Esophagus (tissue), 2 donors: ENCODE data around the gene CIDEC. TPM values are rescaled to one million over a fixed set of nuclear protein-coding genes. Genes with fewer than 3 reads are reported as not detected.

Experiments
- H3K27ac ChIP-seq, 2 donors: one replicate each; pipeline ENCODE4 v1.5.1; 2013; ENCODE audit warnings: low read depth in 2 of 2, mild to moderate bottlenecking in 2 of 2, inconsistent platforms in 1 of 2, low read length in 1 of 2, moderate library complexity in 1 of 2
- H3K27me3 ChIP-seq, 2 donors: one replicate each; pipeline ENCODE4 v1.6.1; 2013; ENCODE audit warnings: low read length in 2 of 2, control low read depth in 1 of 2, mild to moderate bottlenecking in 1 of 2; ENCODE audit not compliant: insufficient read depth in 2 of 2, control insufficient read depth in 1 of 2
- H3K36me3 ChIP-seq, 2 donors: one replicate each; pipeline ENCODE4 v1.6.1; 2013; ENCODE audit warnings: low read length in 1 of 2; ENCODE audit not compliant: control insufficient read depth in 2 of 2, insufficient read depth in 2 of 2
- H3K4me1 ChIP-seq, 2 donors: one replicate each; pipeline ENCODE4 v1.6.1; 2013; ENCODE audit warnings: low read length in 1 of 2; ENCODE audit not compliant: control insufficient read depth in 2 of 2, insufficient read depth in 2 of 2
- H3K4me3 ChIP-seq, 2 donors: one replicate each; pipeline ENCODE4 v1.5.1; 2013; ENCODE audit warnings: low read length in 2 of 2, mild to moderate bottlenecking in 2 of 2, low read depth in 1 of 2, moderate library complexity in 1 of 2
- H3K9me3 ChIP-seq, 2 donors: one replicate each; pipeline ENCODE4 v1.6.1; 2013; ENCODE audit warnings: mild to moderate bottlenecking in 2 of 2, low read depth in 1 of 2, low read length in 1 of 2, moderate library complexity in 1 of 2; ENCODE audit not compliant: control insufficient read depth in 2 of 2, insufficient read depth in 1 of 2
- WGBS, 2 donors: extraction: QIAGEN DNeasy Blood & Tissue Kit; methylation state at CpG; one replicate each; pipeline ENCODE4 v1.1.7; 2013; 5-methylcytosine and 5-hydroxymethylcytosine counted together
- polyA plus RNA-seq, 2 donors: library from polyadenylated mRNA; stranded (reverse); fragments of 200-250 nt; gene quantifications; one replicate each; pipeline ENCODE4 v1.2.3, GENCODE V29; 2013
- donor health status: healthy with polysubstance abuse.
- donor health status: Bipolar disorder and iron deficiency.

CIDEC gene
- polyA plus RNA-seq, 2 donors = 0.18 to 0.53 TPM

DNA sequence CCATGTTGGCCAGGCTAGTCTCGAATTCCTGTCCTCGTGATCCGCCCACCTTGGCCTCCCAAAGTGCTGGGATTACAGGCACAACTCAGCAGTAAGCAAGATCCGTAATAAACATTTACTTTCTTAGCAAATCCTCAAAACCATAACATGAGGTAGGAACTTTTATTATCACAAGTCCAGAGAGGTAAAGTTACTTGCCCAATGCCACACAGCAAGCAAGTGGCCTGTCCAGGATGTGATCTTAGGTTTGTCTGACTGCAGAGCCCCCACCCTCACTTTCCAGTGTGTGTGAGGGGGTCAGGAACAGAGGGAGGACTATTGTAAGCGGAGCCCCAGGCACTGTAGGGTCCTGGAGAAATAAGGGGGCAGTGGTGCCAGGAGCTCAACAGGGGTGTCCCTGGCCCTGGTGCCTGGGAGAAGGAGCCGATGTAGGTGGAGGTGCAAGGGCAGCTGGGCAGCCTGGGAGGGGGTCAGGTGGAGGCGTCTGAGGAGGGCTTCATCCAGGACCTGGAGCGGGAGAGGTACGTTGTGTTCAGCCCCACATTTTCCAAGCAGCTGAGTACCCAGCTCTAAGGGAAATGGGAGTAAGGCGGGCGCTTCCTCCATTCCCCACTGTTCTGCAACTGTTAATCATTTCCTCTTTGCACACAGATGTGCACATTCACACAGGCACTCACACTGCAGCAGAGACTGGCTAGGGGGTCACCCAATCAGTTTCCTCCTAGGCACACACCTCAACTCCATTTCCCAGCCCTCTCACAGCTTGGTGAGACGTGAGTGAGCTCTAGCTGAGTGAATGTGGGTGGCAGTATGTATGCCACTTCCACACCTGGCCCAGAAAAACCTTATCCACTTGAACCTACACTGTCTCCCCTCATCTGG, 42.1 kb downstream of the CIDEC start:
- Histone ChIP-seq H3K4me3 (no peak overlapping the region), H3K9me3 (no peaks in the 10 kb centered on the region), H3K36me3 (peaks cover 1 to 36% of the 10 kb centered on the region in 2 donors), H3K27ac (no peak overlapping the region), H3K27me3 (no peaks in the 10 kb centered on the region), H3K4me1 (peaks cover 0 to 2% of the 10 kb centered on the region in 2 donors)
- 79 to 84% methylated on average over 12 of the region's 12 CpGs for WGBS, 2 donors

DNA sequence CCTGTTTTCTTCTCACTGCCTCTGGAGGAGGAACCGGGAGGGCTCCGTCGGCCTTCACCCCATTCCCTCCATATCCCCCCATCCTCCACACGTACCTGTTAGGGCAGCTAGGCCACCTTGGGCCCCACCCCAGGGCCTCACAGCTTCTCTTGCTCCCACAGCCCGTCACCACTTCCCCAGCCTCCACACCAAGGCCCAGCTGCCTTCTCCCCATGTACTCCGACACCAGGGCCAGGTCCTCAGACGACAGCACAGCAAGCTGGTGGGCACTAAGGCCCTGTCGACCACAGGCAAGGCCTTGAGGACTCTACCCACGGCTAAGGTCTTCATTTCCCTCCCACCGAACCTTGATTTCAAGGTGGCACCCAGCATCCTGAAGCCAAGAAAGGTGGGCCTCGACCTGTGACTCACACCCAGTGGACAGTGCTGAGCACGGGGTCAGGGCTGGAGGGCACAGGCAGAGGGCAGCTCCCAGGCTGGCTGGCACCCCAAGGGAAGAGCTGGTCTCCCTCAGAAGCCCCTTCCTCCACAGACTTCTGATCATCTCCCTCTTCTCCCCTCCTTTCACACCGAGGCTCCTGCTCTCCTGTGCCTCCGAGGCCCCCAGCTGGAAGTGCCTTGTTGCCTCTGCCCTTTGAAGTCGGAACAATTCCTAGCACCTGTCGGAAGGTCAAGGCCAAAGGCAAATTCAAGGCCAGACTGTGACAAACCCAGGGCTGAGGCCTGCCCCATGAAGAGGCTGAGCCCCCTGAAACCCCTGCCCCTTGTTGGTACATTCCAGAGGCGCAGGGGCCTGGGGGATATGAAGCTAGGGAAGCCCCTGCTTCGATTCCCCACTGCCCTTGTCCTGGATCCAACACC, 45.3 kb downstream of the CIDEC start:
- H3K9me3 ChIP-seq = no peaks in the 10 kb centered on the region
- H3K4me1 ChIP-seq = no peaks in the 10 kb centered on the region
- no peak overlapping the region for H3K4me3 ChIP-seq
- H3K27ac ChIP-seq = no peak overlapping the region
- 77 to 83% methylated on average over 18 of the region's 18 CpGs for WGBS, 2 donors
- H3K36me3 ChIP-seq = peaks cover 6 to 38% of the 10 kb centered on the region in 2 donors
- H3K27me3 ChIP-seq = no peaks in the 10 kb centered on the region

DNA sequence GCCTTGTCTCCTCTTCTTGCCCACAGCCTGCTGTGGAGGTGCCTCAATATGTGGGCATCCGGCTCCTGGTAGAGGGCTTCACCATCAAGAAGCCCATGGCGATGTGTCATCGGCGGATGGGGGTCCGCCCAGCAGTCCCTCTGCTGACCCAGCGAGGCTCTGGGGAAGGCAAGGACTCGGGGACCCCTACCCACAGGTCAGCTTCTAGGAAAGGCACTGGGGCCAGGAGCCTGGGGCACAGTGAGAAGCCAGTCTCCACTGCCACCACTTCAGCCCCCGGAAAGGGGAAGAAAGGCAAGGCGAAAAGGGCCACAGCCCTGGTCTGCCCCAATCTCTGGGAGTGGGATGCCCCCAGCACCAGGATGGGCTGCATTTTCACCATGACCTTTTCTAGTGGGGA, 47.0 kb downstream of the CIDEC start:
- Histone ChIP-seq H3K27me3 (no peaks in the 10 kb centered on the region), H3K27ac (no peak overlapping the region), H3K4me3 (no peak overlapping the region), H3K4me1 (no peaks in the 10 kb centered on the region), H3K36me3 (peaks cover 6 to 32% of the 10 kb centered on the region in 2 donors), H3K9me3 (no peaks in the 10 kb centered on the region)
- WGBS, 2 donors = 90 to 98% methylated on average over 9 of the region's 9 CpGs

DNA sequence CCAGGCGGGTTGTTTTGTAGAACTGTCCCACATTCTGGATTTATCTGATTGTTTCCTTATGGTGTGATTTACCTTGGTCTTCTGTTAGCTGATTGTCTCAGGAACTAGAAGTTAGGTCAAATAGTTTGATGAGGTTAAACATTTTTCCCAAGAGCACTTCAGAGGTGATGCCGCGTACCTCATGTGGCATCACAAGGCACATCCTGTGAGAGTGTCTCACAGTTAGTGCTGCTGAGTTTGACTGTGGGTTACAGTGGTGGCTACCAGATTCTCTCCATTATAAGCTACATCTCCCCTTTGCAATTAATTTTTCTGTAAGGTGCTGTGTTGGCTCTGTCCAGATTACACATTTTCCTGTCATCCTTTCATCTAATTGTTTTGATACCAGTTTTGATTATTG, 48.8 kb downstream of the CIDEC start:
- no peak overlapping the region for H3K27ac ChIP-seq
- no peaks in the 10 kb centered on the region for H3K4me1 ChIP-seq
- H3K9me3 ChIP-seq = peaks cover 0 to 2% of the 10 kb centered on the region in 2 donors
- H3K36me3 ChIP-seq = peaks cover 6 to 28% of the 10 kb centered on the region in 2 donors
- 86 to 93% methylated on average over 3 of the region's 3 CpGs for WGBS, 2 donors
- no peak overlapping the region for H3K4me3 ChIP-seq
- no peaks in the 10 kb centered on the region for H3K27me3 ChIP-seq

DNA sequence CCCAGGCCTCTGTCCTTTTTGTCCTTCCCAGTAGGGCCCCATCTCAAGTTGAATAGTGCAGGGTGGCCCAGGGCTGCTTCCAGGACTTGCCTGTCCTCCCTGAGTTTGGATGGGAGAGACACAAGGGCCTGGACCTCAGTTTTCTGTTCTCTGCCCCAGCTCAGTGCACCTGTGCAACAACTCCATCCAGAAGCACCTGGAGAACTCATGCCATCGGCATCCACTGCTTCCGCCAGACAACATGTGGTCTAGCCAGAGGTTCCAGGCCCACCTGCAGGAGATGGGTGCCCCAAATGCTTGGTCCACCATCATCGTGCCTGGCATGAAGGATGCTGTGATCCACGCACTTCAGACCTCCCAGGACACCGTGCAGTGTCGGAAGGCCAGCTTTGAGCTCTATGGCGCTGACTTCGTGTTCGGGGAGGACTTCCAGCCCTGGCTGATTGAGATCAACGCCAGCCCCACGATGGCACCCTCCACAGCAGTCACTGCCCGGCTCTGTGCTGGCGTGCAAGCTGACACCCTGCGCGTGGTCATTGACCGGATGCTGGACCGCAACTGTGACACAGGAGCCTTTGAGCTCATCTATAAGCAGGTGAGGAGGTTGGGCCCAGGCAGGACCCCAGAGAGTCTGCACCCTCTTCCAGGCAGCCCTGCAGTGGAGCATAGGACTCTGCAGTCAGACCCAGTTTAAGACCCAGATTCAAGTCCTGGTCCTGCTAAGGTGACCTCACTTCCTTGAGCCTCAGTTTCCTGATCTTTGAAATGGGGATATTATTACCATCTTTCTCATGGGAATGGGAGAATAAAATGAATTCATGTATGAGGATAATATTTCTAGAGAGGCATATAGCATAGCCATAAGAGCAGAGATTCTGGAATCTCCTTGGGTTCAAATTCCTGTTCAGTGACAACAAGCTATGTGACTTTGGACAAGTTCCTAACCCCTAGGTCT, 51.0 kb downstream of the CIDEC start:
- H3K9me3 ChIP-seq = peaks cover 0 to 2% of the 10 kb centered on the region in 2 donors
- no peak overlapping the region for H3K27ac ChIP-seq
- no peaks in the 10 kb centered on the region for H3K27me3 ChIP-seq
- no peak overlapping the region for H3K4me3 ChIP-seq
- 96% methylated on average over 17 of the region's 17 CpGs for WGBS, 2 donors
- peaks cover 0 to 4% of the 10 kb centered on the region in 2 donors for H3K4me1 ChIP-seq
- H3K36me3 ChIP-seq = peaks cover 6 to 14% of the 10 kb centered on the region in 2 donors

DNA sequence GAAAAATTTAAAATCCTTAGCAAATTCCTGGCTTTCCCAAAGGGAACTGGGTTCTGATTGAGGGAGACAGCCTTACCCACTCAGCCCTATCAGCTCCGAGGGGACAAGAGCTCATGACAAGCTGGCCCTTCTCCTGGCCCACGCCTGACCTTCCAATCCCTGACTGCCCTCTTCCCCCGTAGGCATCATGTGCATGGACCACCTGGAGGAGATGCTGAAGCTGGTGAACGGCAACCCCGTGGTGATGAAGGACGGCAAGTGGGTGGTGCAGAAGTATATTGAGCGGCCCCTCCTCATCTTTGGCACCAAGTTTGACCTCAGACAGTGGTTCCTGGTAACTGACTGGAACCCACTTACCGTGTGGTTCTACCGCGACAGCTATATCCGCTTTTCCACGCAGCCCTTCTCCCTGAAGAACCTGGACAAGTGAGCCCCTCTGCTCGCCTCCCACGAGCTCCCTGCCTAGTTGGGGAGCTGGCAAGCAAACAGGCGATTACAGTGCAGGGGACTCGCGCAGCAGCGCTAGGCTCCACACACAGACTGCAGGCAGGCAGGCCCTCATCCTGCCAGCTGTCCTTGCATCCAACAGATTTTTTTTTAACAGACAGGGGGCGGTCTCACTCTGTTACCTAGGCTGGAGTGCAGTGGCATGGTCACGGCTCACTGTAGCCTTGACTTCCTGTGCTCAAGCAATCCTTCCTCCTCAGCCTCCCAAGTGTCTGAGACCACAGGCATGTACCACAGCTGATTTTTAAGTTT, 53.1 kb downstream of the CIDEC start:
- H3K4me1 ChIP-seq = peaks cover 0 to 4% of the 10 kb centered on the region in 2 donors
- no peak overlapping the region for H3K27ac ChIP-seq
- no peaks in the 10 kb centered on the region for H3K27me3 ChIP-seq
- WGBS, 2 donors = 82% methylated on average over 20 of the region's 20 CpGs
- H3K36me3 ChIP-seq = peaks cover 0 to 5% of the 10 kb centered on the region in 2 donors
- H3K9me3 ChIP-seq = peaks cover 0 to 2% of the 10 kb centered on the region in 2 donors
- H3K4me3 ChIP-seq = no peak overlapping the region

DNA sequence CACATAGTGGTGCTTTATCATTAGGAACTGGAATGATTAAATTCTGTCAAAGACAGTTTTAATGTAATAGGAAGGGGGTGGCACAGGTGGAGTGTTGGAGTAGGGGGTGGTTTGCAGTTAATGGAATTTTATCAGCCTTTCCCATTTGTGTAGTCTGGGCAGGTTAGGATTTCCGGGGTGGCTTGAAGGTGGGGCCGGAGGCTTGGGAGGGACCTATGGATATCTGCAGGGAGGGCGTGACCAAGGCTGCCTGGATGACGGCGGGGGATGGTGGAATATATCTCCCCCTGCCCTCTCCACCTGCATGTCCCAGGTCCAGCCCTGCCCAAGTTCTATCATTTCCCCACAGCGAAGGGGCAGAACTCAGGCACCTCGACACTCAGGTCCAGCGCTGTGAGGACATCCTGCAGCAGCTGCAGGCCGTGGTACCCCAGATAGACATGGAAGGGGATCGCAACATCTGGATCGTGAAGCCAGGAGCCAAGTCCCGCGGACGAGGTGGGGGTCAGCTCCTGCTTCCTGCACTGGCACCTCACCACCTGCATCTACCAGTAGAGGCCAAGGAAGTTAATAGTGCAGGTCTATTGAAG, 54.5 kb downstream of the CIDEC start:
- 64 to 69% methylated on average over 14 of the region's 14 CpGs for WGBS, 2 donors
- H3K27me3 ChIP-seq = no peaks in the 10 kb centered on the region

DNA sequence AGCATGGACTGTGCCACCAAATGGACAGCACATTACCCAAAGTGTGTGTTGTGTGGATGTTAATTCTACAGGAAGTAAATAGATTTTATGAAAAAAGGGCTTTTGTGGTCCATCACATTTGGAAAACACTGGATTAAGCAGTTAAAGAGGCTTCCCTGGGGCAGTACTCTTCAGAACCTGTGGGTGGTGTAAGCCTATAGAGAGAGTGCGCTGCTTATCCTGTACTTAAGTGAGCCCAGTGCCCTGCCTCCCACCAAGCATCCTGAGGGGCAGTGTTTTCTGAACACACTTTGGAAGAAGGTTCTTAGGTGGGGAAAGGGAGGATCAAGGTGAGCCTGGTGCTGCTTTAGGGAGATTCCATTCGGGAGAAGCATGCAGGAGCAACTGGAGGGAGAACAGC, 59.1 kb downstream of the CIDEC start:
- 74 to 77% methylated on average over 2 of the region's 2 CpGs for WGBS, 2 donors
- H3K9me3 ChIP-seq = no peaks in the 10 kb centered on the region

More for the DNA sequence above, 54.5 kb downstream of the CIDEC start:
- Histone ChIP-seq H3K36me3 (peaks cover 0 to 5% of the 10 kb centered on the region in 2 donors), H3K4me1 (peaks cover 0 to 4% of the 10 kb centered on the region in 2 donors), H3K9me3 (peaks cover 0 to 2% of the 10 kb centered on the region in 2 donors), H3K27ac (no peak overlapping the region), H3K4me3 (no peak overlapping the region)

More for the DNA sequence above, 59.1 kb downstream of the CIDEC start:
- no peaks in the 10 kb centered on the region for H3K27me3 ChIP-seq
- no peak overlapping the region for H3K27ac ChIP-seq
- H3K36me3 ChIP-seq = no peaks in the 10 kb centered on the region
- H3K4me3 ChIP-seq = no peak overlapping the region
- peaks cover 0 to 4% of the 10 kb centered on the region in 2 donors for H3K4me1 ChIP-seq
